OCI-LY3 (cell line): Measurements from ENCODE around the gene CHAD.

Source experiments
- H2AFZ ChIP-seq: fragments of 200-600, 300-600 bp; shearing (Covaris generic); 2 replicates; pipeline ENCODE4 v1.6.0; 2014; ENCODE audit warnings: antibody characterized with exemption, low read depth, low read length
- H3K27ac ChIP-seq: fragments of 200-600, 300-600 bp; sonication (generic); 2 replicates; pipeline ENCODE4 v1.5.1; 2014; ENCODE audit warnings: mild to moderate bottlenecking, low read length, moderate library complexity, mixed read lengths
- H3K27me3 ChIP-seq: fragments of 200-600, 300-600 bp; sonication (generic); 2 replicates; pipeline ENCODE4 v1.6.1; 2014; ENCODE audit warnings: low read depth, low read length, mixed read lengths
- H3K36me3 ChIP-seq: fragments of 200-600, 300-600 bp; sonication (generic); replicated peaks from 2 replicates; pipeline ENCODE3; 2014; ENCODE audit warnings: low read depth, low read length, mixed read lengths
- H3K4me1 ChIP-seq: fragments of 300-600, 200-600 bp; sonication (generic); 2 replicates; pipeline ENCODE4 v1.6.1; 2014; ENCODE audit warnings: low read length, mixed read lengths
- H3K4me2 ChIP-seq: fragments of 200-600, 300-600 bp; sonication (generic); 2 replicates; pipeline ENCODE4 v1.6.1; 2014; ENCODE audit warnings: low read length, mixed read lengths
- H3K4me3 ChIP-seq: fragments of 300-600, 200-600 bp; sonication (generic); 2 replicates; pipeline ENCODE4 v1.5.1; 2014; ENCODE audit warnings: antibody characterized with exemption, mild to moderate bottlenecking, low read length, moderate library complexity
- H3K79me2 ChIP-seq: fragments of 300-600, 200-600 bp; shearing (Covaris generic); 2 replicates; pipeline ENCODE4 v1.6.1; 2014; ENCODE audit warnings: mild to moderate bottlenecking, low read length, mixed read lengths
- H3K9ac ChIP-seq: fragments of 300-600, 200-600 bp; shearing (Covaris generic); 2 replicates; pipeline ENCODE4 v1.6.0; 2014; ENCODE audit warnings: mild to moderate bottlenecking, low read length, moderate library complexity
- H3K9me3 ChIP-seq: fragments of 200-600, 300-600 bp; shearing (Covaris generic); 2 replicates; pipeline ENCODE4 v1.6.1; 2014; ENCODE audit warnings: low read length, mixed read lengths; ENCODE audit not compliant: insufficient read depth
- H4K20me1 ChIP-seq: fragments of 200-600, 300-600 bp; sonication (generic); 2 replicates; pipeline ENCODE4 v1.6.1; 2016; ENCODE audit warnings: low read length, mixed read lengths; ENCODE audit not compliant: insufficient read depth
- CTCF ChIP-seq: fragments of 200-600, 300-600 bp; sonication (generic); IDR thresholded peaks from 2 replicates; pipeline ENCODE4 v1.5.1; 2014; ENCODE audit warnings: antibody characterized with exemption, low read length, low read depth
- EZH2phosphoT487 ChIP-seq: fragments of 200-600 bp; shearing (Covaris generic); IDR thresholded peaks from 2 replicates; pipeline ENCODE4 v1.6.1; 2018; ENCODE audit warnings: antibody characterized with exemption, mixed run types, low read depth

Gene CHAD

GRCh38 chr17:50487213-50488096, 18.8 kb upstream of the CHAD start:
- no peak overlapping the region for H3K9ac ChIP-seq
- H3K4me1 ChIP-seq = 0 out of 2 replicates have a peak, but pooled peaks cover 3% of the 10 kb centered on the region
- H4K20me1 ChIP-seq = no peaks in the 10 kb centered on the region
- H2AFZ ChIP-seq = no peak overlapping the region
- no peaks in the 10 kb centered on the region for H3K79me2 ChIP-seq
- H3K36me3 ChIP-seq = peaks cover 13% of the 10 kb centered on the region
- H3K4me2 ChIP-seq = no peak overlapping the region
- no peaks in the 10 kb centered on the region for H3K27me3 ChIP-seq
- no peak overlapping the region for H3K4me3 ChIP-seq
- H3K27ac ChIP-seq = no peak overlapping the region
- TF ChIP-seq CTCF (no peak), EZH2phosphoT487 (no peak)
- no peaks in the 10 kb centered on the region for H3K9me3 ChIP-seq

GRCh38 chr17:50484386-50485155, 15.9 kb upstream of the CHAD start:
- no peak for TF ChIP-seq CTCF
- TF ChIP-seq EZH2phosphoT487 = no peak
- no peaks in the 10 kb centered on the region for H4K20me1 ChIP-seq
- peaks cover 8% of the 10 kb centered on the region; the same call in 1 of the 2 replicates for H3K4me1 ChIP-seq
- no peak overlapping the region for H3K27ac ChIP-seq
- H3K36me3 ChIP-seq = peaks cover 13% of the 10 kb centered on the region
- H3K27me3 ChIP-seq = no peaks in the 10 kb centered on the region
- no peaks in the 10 kb centered on the region for H3K9me3 ChIP-seq
- H3K9ac ChIP-seq = no peak overlapping the region
- H3K79me2 ChIP-seq = peaks cover 11% of the 10 kb centered on the region
- H3K4me3 ChIP-seq = no peak overlapping the region
- H3K4me2 ChIP-seq = no peak overlapping the region
- H2AFZ ChIP-seq = no peak overlapping the region

GRCh38 chr17:50483266-50483665, 14.6 kb upstream of the CHAD start:
- TF ChIP-seq CTCF = no peak
- no peak for TF ChIP-seq EZH2phosphoT487
- no peaks in the 10 kb centered on the region for H3K27me3 ChIP-seq
- H3K4me3 ChIP-seq = no peak overlapping the region
- no peak overlapping the region for H3K27ac ChIP-seq
- H3K9ac ChIP-seq = no peak overlapping the region
- peaks cover 12% of the 10 kb centered on the region; the same call in 1 of the 2 replicates for H3K4me1 ChIP-seq
- no peaks in the 10 kb centered on the region for H3K9me3 ChIP-seq
- H3K4me2 ChIP-seq = no peak overlapping the region
- H3K79me2 ChIP-seq = peaks cover 12% of the 10 kb centered on the region
- H2AFZ ChIP-seq = no peak overlapping the region
- H4K20me1 ChIP-seq = no peaks in the 10 kb centered on the region
- peaks cover 13% of the 10 kb centered on the region for H3K36me3 ChIP-seq

GRCh38 chr17:50482516-50482915, 13.8 kb upstream of the CHAD start:
- H3K27ac ChIP-seq = no peak overlapping the region
- H3K27me3 ChIP-seq = no peaks in the 10 kb centered on the region
- no peaks in the 10 kb centered on the region for H4K20me1 ChIP-seq
- peaks cover 13% of the 10 kb centered on the region for H3K36me3 ChIP-seq
- H3K9ac ChIP-seq = no peak overlapping the region
- peak; percentile 96 for TF ChIP-seq CTCF
- no peak for TF ChIP-seq EZH2phosphoT487
- H3K4me3 ChIP-seq = no peak overlapping the region
- H2AFZ ChIP-seq = no peak overlapping the region
- H3K79me2 ChIP-seq = peaks cover 12% of the 10 kb centered on the region
- H3K4me2 ChIP-seq = no peak overlapping the region
- peaks cover 19% of the 10 kb centered on the region; the same call in 1 of the 2 replicates for H3K4me1 ChIP-seq
- H3K9me3 ChIP-seq = no peaks in the 10 kb centered on the region
